Islet of Langerhans (tissue), 1 donor: ENCODE results near the gene TBC1D10A.
"Not testable (repeated sequence)": the region's sequence is repeated elsewhere in the genome, so short reads cannot be mapped to it uniquely, and the experiment has no call there.

Source experiments
- FAIRE-seq: peaks from one replicate; lab custom pipeline; 2011; peaks lifted over from hg19 to GRCh38; lab: Jason Lieb, UNC

The TBC1D10A gene

DNA sequence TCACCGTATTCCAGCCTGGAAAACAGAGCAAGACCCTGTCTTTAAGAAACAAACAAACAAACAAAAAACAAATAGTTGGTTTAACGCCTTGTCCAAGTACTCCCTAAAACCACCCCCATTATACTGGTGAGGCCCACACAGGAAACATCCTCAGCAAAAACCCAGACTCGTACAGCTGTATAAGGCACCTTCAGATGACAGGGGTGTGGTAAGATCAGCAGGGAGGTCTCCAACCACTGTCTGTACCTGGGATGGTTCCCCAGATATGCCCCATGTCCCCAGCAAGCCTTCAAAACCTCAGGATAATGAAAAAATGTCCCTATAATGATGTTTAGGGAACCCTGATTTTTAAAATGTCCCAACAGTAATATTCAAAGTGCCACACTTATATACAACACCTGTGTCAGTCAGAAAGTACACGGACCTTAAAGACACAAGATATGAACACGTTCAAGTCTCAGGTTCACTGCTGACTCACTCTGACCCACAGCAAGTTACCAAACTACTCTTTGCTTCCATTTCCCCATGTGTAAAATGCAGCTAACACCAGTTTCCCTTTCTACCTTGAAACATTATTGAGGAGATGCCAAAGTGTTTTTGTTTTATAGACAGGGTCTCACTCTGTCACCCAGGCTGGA, 20.6 kb upstream of the TBC1D10A start:
- FAIRE-seq: no peak

DNA sequence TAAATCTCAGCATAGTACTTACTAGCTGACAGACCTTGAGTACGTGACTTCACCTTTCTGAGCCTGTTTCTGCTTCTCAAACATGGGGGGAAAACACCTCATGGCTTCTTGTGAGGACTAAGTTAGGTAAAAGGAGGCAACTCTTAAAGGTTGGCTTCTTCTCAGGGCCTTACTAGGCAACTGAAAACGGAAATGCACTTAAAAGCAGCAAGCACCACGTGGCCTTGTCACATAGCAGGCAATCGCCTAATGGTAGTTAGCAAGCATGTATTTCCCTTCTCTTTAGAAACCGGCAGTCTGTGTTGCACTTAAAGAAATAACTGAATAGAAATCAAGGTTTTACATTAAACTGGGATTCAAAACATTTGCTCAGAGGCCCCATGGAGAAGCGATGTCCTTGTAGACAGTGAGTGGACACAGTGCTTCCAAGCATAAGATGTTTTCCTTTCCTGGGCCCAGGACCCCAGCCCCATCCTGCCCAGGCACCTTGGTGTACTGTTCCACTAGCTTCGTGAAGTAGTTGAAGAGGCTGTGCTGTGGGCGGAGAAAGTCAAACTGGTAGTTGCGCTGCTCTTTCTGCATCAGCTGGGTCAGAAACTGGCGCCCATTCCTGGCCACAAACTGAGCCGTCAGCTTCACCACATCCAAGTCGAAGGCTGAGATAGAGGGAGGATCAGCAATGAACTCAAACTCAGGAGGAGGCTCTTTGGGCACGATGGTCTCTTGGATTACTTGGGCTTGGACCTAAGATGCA, 17.9 kb upstream of the TBC1D10A start:
- FAIRE-seq: no peak

GRCh38 chr22:30340911-30341685, 14.4 kb upstream of the TBC1D10A start:
- FAIRE-seq: no peak

DNA sequence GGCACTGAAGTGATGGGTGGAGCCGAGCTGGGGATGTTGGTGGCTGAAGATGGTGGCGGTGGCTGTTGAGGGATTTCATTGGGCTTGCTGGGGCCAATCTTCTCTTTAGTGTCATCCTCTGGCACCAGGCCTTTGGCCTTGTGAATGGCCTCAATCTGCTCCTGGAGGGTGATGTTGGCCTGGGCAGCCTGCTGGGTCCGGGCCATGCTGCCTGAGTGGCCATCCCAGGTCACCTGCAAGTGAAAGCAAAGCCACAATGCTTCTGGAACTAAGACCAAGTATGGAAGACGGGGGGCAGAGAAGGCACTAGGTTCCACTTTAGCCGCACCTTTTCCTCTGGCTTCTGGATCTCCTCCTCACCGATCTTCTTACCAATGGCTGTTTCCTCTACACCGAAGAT, 12.1 kb upstream of the TBC1D10A start:
- no peak for FAIRE-seq

DNA sequence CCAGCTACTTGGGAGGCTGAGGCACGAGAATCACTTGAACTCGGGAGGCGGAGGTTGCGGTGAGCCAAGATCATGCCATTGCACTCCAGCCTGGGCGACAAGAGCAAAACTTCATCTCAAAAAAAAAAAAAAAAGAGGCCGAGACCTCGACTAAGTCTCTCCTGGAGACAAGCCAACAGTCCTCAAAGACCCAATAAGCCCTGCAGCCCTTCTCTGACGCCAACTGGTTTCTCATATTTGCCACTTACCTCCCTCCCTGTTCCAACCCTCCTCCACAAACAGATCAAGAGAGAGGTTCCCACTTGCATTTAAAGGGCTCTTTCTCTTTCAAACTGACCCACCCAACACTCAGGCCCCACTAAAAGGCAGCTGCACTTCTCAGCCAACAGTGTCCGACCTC, 11.6 kb upstream of the TBC1D10A start:
- not testable (repeated sequence) for FAIRE-seq

DNA sequence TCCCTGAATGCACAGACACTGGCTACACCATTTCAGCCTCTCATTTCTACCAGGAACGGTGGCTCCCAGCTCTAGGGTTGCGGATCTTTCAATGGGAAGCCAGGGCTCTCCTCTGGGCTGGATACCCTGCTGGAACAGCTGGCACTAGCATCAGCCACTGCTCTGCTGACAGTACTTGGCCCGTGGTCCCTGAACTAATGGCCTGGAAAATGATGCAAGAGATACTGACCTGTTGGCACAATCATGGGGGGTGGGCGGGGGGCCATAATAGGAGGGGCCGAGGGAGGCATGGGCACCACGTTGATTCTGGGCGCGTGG, 10.7 kb upstream of the TBC1D10A start:
- FAIRE-seq: no peak

DNA sequence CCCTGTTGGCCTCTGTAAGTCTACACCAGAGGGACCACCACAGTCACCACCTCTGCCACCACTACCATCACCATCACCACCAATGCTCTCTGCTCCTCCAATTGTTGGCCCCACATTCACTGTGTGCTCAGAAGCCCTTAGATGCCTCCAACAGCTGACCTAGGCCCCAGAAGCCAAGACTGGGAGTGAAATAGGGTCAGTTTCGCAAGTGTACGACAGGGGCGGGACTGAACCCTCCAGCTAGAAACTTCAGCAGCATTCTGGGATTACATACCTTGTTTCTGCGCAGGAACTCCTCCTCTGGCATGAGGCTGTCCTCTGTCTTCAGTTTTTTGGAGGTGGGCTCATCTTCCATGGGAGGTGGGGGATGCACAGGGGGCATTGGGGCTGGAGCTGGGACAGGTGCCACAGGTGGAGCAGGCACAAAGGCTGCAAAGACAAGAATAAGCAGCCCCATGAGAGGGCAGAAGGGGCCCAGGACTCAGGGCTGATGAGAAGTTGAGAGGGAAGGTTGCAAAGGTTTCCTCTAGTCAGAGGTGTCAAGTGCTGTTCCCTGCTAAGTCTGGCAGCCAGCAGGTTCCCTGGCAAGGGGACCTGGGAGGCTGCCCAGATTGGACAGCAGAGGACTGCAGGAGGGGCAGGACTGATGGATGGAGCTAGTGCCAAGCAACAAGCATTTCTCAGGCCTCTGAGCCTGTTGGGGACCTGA, 10.2 kb upstream of the TBC1D10A start:
- FAIRE-seq: no peak

GRCh38 chr22:30335236-30335635, 8.5 kb upstream of the TBC1D10A start:
- FAIRE-seq: no peak

DNA sequence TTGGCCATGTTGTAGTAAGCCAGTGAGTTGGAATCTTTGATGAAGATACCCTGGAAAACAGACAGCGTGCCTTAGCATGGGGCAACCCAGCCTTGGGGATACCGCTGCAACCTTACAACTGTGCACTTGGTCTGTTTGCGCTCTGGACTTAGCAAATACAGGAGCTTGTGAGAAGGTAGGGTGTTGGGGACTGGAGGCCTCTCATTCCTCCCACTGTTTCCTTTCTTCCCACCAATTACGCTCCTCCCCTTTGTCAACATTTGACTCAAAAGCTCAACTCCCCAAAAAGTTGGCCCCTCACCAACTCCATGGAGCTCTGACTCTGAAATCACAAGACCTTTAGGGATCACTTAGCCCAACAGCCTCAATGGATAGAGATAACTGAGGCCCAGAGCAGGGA, 7.9 kb upstream of the TBC1D10A start:
- FAIRE-seq: no peak

- no peak for FAIRE-seq
Measured at GRCh38 chr22:30333707-30334087, 7.0 kb upstream of the TBC1D10A start.

GRCh38 chr22:30332994-30333706, 6.4 kb upstream of the TBC1D10A start:
- FAIRE-seq: no peak

GRCh38 chr22:30332551-30332950, 5.8 kb upstream of the TBC1D10A start:
- FAIRE-seq: no peak

DNA sequence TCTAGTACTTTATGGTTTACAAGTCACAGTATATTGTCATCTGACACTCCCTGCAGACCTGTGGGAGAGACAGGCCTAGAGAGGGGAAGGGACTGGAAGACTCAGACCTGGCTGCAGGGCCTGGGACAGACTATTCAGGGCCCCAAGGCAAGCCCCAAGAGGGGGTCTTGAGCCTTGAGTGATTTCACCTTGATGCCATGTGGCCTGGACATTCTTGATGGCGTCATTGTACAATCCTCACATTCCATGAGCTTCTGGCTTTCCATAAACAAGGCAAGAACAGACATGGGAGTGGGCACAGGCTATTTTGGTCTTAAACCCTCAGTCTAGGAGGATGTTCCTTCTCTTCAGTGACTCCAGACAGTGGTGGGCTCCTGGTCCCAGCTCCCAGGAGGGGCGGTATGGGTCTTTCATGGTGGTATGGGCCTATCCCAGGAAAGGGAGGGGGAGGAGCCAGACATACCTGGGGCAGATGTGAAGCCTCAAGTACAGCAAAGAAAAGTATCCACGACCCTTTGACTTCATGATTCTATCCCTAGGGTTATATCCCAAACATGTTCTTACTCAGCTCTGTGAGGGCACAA, 1.8 kb upstream of the TBC1D10A start:
- no peak for FAIRE-seq

- no peak for FAIRE-seq
Measured at GRCh38 chr22:30327864-30328345, 1.2 kb upstream of the TBC1D10A start.

GRCh38 chr22:30326255-30326705, 461 bp downstream of the TBC1D10A start:
- FAIRE-seq: no peak

DNA sequence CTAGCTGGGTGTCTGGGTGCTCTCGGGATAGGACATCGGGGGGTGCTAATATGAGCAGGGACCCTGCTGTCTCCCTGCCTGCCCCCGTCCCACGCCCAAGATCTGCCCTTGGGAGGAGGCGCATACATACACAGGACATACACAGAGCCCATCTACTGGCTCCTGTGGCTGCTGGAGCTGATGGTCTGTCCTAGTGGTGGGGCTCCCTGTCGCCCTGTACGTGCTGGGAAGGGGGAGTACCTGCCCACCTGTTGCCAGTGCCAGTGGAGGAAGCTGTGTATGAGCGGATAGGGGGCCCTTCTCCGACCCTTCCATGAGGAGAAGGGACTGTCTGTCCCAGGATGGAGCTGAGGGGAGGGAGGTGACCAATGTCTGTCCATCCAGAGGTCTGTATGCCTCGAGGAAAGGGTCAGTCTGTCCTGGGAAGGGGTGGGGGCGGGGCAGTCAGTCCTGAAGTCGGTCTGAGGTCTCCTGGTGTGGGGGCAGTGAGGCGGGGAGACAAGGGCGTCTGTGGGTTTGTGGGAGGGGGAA, 952 bp downstream of the TBC1D10A start:
- no peak for FAIRE-seq

DNA sequence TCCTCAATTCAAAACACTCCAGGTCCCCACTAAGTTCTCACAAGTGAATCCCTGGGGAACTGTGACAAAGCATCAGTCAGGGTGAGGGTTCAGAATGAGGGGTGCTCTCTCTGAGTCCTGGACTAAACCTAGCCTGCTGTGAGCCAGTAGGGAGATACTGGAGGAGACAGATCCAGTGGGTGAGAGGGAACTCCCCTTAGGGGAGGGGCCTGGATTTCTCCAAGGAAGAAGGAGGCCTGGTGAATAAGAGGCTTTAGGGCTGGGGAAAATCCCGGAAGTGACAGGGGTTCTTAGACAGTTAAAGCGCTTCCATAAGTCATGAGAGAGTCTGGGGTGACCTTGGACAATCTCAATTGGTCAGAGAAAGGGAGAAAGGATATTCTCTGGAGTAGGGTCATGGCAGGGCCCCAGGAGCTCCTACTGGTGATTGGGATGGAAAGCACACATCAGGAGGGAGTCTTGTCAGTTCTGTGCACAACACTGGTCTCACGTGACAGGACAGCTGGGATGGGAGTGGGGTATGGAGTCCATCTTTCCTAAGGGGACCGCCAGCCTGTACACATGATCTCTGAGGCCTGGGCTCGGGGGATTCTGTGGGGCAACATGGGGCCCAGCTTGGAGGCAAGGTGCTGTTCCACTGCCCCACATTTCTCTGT, 1.5 kb downstream of the TBC1D10A start:
- FAIRE-seq: no peak

DNA sequence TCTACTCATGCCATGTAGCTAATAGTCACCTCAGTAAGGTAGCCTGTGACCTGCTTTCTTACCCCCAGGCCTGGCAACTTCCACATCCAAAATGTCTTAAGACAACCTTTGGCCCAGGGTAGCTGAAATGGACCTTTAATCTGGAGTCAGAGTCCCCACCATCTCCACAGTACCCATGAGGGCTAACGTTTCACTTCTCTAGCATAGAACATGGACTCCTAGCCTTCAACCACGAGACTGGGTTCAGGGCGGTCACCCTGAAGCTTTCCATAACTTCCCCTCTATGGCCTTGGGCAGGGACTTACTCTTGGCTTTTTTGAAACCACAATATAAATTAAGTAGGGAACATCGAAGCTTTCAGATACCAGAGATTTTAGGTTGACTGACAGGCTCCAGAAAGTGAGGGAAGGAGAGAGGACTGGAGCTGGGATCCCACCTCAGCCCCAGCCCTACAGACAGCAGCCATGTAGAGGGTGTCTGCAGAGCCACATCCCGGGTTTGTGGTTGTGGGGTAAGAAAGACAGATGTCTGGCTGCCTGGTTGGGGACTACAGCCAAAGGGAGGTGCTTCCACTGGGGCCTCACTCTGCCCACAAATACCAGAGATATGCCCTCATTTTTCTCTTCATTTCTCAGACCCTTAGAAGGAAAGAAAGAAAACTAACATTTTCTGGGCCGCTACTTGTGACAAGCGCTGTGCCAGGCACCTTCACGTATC, 2.6 kb downstream of the TBC1D10A start:
- no peak for FAIRE-seq

DNA sequence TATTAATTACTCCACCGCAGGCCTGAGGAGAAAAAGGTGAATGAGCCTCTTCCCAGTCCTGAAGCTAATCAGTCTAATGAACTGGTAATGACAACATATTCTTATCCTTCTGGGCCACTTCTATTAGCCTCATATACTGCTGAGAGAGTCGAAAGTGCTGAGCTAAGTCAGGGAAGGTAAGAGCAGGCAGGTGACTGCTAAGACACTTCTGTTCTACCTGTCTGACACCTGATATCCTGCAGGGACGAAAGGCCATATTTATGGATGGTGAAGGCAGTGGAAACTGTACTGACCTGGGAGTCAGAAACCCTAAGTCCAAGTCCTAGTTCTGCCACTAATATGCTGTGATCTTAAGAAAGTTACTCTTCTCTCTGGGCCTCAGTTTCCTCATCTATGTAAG, 3.5 kb downstream of the TBC1D10A start:
- FAIRE-seq: no peak

- no peak for FAIRE-seq
Measured at GRCh38 chr22:30321461-30321860, 5.3 kb downstream of the TBC1D10A start.
